Mucosa of descending colon (tissue), 3 donors: Measurements from ENCODE around the gene PLXNA2. TPM values are rescaled to one million over a fixed set of nuclear protein-coding genes. Genes with fewer than 3 reads are reported as not detected.

ENCODE experiments used
- ATAC-seq: fragments of 200-7000 bp; cut with Tn5 transposase; one replicate; pipeline ENCODE4 v1.9.1; 2020; ENCODE audit warnings: mild to moderate bottlenecking, moderate library complexity
- DNase-seq, 3 donors: peaks; one replicate each; pipeline ENCODE4 v3.0.0-alpha.2; 2020
- H3K36me3 ChIP-seq: fragments of 200-600 bp; one replicate; pipeline ENCODE4 v1.8.0; 2021; ENCODE audit warnings: low read depth, mild to moderate bottlenecking
- H3K4me1 ChIP-seq: fragments of 200-600 bp; one replicate; pipeline ENCODE4 v1.8.0; 2021; ENCODE audit warnings: low read depth, mild to moderate bottlenecking
- H3K4me3 ChIP-seq: fragments of 200-600 bp; one replicate; pipeline ENCODE4 v1.8.0; 2021; ENCODE audit warnings: mild to moderate bottlenecking
- H3K9me3 ChIP-seq: fragments of 200-600 bp; one replicate; pipeline ENCODE4 v1.8.0; 2021; ENCODE audit warnings: mild to moderate bottlenecking
- CTCF ChIP-seq: fragments of 200-600 bp; IDR thresholded peaks from one replicate; pipeline ENCODE4 v1.8.0; 2022; ENCODE audit warnings: antibody characterized with exemption, mild to moderate bottlenecking
- intact Hi-C, 2 donors: fragments of 100-400 bp; cut with DNase I in 1 of 2; cut with micrococcal nuclease in 1 of 2; formaldehyde crosslinking; loops; one replicate each; pipeline versions ENCODE4 v1.11.0 to v1.11.1; 2022; cut with DNase I, micrococcal nuclease
- total RNA-seq, 3 donors: library from RNA; stranded (reverse); fragmentation: NEBNext Ultra II Directional in 2 of 3; extraction: Animal tissue kit (Norgen Biotek cat#: 25700) in 2 of 3; gene quantifications; one replicate each; pipeline versions ENCODE4 v1.2.1 to v1.2.4, GENCODE V29; 2021 to 2023
- donor health status: DM: no; HTN: no; CAD: no; lungs with moderate emphysema.
- donor health status: DM: no; HTN: no; CAD: no.
- donor health status: DM: no; HTN: yes; CAD: no.

Gene PLXNA2
- total RNA-seq, 3 donors from 2014 or later, result 65.5 to 127 (median 70.6) TPM

- no peak for ATAC-seq
- DNase-seq, result no peak
- H3K4me1 ChIP-seq, result no peaks in the 10 kb centered on the region
- no peak for TF ChIP-seq CTCF
- peaks cover 6% of the 10 kb centered on the region for H3K36me3 ChIP-seq
- H3K9me3 ChIP-seq, result no peaks in the 10 kb centered on the region
- H3K4me3 ChIP-seq, result no peak overlapping the region
- intact Hi-C loops, result no loop called here
Measured at GRCh38 chr1:208084764-208085163, 159.4 kb downstream of the PLXNA2 start.

DNA sequence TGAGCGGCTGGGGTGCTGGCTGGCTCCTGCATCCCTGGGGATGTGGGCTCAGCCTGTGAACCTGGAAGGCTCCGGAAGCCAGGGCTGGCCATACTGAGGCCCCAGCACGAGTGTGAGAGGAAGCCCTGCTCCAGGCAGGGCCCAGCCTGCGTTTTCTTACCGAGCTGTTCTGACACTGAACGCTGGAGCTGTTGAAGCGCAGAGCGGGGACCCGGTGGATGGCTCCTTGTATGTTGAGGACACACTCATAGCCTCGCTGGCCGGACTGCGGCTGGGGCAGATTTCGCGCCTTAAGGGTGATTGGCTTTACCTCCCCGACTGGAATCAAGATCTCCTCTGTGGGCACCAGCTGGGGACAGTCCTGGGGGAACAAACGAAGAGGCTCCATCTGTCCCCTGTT lies 160.0 kb downstream of the PLXNA2 start:
- intact Hi-C loops, result no loop called here
- peaks cover 6% of the 10 kb centered on the region for H3K36me3 ChIP-seq
- no peaks in the 10 kb centered on the region for H3K4me1 ChIP-seq
- DNase-seq (no peak), ATAC-seq (no peak)
- no peak for TF ChIP-seq CTCF
- H3K9me3 ChIP-seq, result no peaks in the 10 kb centered on the region
- H3K4me3 ChIP-seq, result no peak overlapping the region

GRCh38 chr1:208083715-208084085 lies 160.5 kb downstream of the PLXNA2 start:
- H3K4me1 ChIP-seq, result no peaks in the 10 kb centered on the region
- intact Hi-C loops, result no loop called here
- TF ChIP-seq CTCF, result no peak
- no peak overlapping the region for H3K4me3 ChIP-seq
- no peak for ATAC-seq
- peaks cover 6% of the 10 kb centered on the region for H3K36me3 ChIP-seq
- H3K9me3 ChIP-seq, result no peaks in the 10 kb centered on the region
- DNase-seq, result no peak

DNA sequence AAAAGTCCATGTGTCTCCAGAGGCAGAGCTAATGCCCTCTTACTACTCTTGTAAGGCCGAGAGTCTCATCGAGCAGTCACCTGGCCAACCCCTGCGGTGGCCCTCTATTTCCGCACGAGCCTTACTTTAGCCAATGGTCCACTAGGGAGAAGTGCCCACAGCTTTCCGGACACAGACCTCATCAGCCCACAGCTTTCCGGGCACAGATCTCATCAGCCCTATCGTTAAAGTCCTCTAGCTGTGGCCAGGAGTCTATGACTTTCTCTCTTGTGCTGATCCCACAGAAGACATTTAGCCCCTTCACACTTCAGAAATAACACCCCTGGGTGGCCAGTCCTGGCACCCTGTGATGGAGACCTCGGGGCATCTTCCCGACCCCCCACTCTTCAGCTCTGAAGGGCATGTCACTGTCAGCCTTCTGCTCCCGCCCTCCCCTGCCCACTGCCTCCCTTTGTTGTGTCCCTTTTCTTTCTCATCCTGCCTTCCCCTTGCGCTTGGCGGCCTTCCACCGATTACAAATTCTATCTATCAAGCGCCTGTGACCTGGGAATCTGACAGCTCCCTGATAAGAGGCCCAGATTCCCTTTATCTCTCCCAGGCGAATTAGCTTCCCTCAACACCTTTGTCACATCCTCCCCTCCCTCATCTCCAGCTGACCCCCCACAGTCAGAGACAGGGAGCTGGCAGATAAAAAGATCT lies 161.0 kb downstream of the PLXNA2 start:
- DNase-seq (no peak), ATAC-seq (no peak)
- Histone ChIP-seq H3K36me3 (peaks cover 6% of the 10 kb centered on the region), H3K4me3 (no peak overlapping the region), H3K4me1 (no peaks in the 10 kb centered on the region), H3K9me3 (no peaks in the 10 kb centered on the region)
- TF ChIP-seq CTCF, result no peak
- intact Hi-C loops, result no loop called here

- intact Hi-C loops, result no loop called here
Measured at GRCh38 chr1:208081972-208082371, 162.2 kb downstream of the PLXNA2 start.

More at GRCh38 chr1:208081972-208082371, 162.2 kb downstream of the PLXNA2 start:
- H3K9me3 ChIP-seq, result no peaks in the 10 kb centered on the region
- peaks cover 6% of the 10 kb centered on the region for H3K36me3 ChIP-seq
- DNase-seq, result no peak
- H3K4me1 ChIP-seq, result no peaks in the 10 kb centered on the region
- no peak for TF ChIP-seq CTCF
- no peak overlapping the region for H3K4me3 ChIP-seq
- no peak for ATAC-seq
